ENCODE data around the gene ZNF594.

DNA sequence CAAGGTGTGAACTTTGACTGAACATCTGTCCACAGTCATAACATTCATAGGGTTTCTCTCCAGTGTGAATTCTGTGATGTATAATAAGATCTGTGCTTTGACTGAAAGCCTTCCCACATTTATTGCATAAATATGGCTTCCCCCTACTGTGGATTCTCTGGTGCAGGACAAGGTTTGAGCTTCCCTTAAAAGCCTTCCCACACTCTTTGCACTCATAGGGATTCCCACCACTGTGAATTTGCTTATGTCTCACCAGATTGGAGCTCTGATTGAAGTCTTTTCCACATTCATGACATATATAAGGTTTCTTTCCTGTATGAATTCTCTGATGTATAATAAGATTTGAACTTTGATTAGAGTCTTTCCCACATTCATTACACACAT lies 8.3 kb downstream of the ZNF594 start:
- TF ChIP-seq, protein P1, sequence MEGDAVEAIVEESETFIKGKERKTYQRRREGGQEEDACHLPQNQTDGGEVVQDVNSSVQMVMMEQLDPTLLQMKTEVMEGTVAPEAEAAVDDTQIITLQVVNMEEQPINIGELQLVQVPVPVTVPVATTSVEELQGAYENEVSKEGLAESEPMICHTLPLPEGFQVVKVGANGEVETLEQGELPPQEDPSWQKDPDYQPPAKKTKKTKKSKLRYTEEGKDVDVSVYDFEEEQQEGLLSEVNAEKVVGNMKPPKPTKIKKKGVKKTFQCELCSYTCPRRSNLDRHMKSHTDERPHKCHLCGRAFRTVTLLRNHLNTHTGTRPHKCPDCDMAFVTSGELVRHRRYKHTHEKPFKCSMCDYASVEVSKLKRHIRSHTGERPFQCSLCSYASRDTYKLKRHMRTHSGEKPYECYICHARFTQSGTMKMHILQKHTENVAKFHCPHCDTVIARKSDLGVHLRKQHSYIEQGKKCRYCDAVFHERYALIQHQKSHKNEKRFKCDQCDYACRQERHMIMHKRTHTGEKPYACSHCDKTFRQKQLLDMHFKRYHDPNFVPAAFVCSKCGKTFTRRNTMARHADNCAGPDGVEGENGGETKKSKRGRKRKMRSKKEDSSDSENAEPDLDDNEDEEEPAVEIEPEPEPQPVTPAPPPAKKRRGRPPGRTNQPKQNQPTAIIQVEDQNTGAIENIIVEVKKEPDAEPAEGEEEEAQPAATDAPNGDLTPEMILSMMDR (IDR thresholded peaks at IDR 0.05), result no peak
- TF ChIP-seq POLR2A (IDR thresholded peaks at IDR 0.05), result no peak

All from lower leg skin (tissue), 3 donors.